Upper lobe of left lung (tissue), 6 donors: Measurements from ENCODE around the gene LBR. TPM values are rescaled to one million over a fixed set of nuclear protein-coding genes. Genes with fewer than 3 reads are reported as not detected.

Experiments
- ATAC-seq, 2 donors: fragments of 200-7000 bp; cut with Tn5 transposase; one replicate each; pipeline ENCODE4 v1.9.1; 2022; ENCODE audit warnings: mild to moderate bottlenecking in 2 of 2, moderate library complexity in 2 of 2; ENCODE audit not compliant: low FRiP score in 2 of 2
- DNase-seq, 2 donors: peaks; one replicate each; pipeline ENCODE4 v3.0.0-alpha.2; 2019 to 2020
- H3K27ac ChIP-seq, 4 donors: fragments of 200-600 bp; sonication (generic); one replicate each; pipeline ENCODE4 v1.5.1; 2016 to 2019
- H3K27me3 ChIP-seq, 4 donors: fragments of 200-600 bp; sonication (generic); one replicate each; pipeline ENCODE4 v1.5.1; 2017 to 2019
- H3K36me3 ChIP-seq, 4 donors: fragments of 200-600 bp; sonication (generic); one replicate each; pipeline ENCODE4 v1.5.1; 2016 to 2019
- H3K4me1 ChIP-seq, 4 donors: fragments of 200-600 bp; sonication (generic); one replicate each; pipeline ENCODE4 v1.5.1; 2018 to 2019
- H3K4me3 ChIP-seq, 4 donors: fragments of 200-600 bp; sonication (generic); one replicate each; pipeline ENCODE4 v1.5.1; 2017 to 2019; ENCODE audit warnings: mild to moderate bottlenecking in 2 of 4, moderate library complexity in 1 of 4
- H3K9me3 ChIP-seq, 4 donors: fragments of 200-600 bp; sonication (generic); one replicate each; pipeline ENCODE4 v1.5.1; 2018 to 2019
- CTCF ChIP-seq, 6 experiments: fragments of 450-650 bp in 4 of 6; fragments of 200-600 bp in 2 of 6; sonication (generic) in 2 of 6; IDR thresholded peaks; one replicate each; pipeline ENCODE4 v1.5.1; 2016 to 2019; ENCODE audit warnings: antibody characterized with exemption in 6 of 6
- EP300 ChIP-seq, 4 donors: sonication (generic); formaldehyde crosslinking; IDR thresholded peaks; one replicate each; pipeline ENCODE4 v1.5.1; 2017; ENCODE audit warnings: antibody characterized with exemption in 4 of 4, control low read depth in 2 of 4
- POLR2A ChIP-seq, 4 donors: fragments of 450-650 bp; IDR thresholded peaks; one replicate each; pipeline ENCODE4 v1.5.1; 2016 to 2017; ENCODE audit warnings: antibody characterized with exemption in 4 of 4, mild to moderate bottlenecking in 2 of 4
- POLR2AphosphoS5 ChIP-seq, 2 donors: sonication (generic); formaldehyde crosslinking; IDR thresholded peaks; one replicate each; pipeline ENCODE4 v1.5.1; 2017; ENCODE audit warnings: antibody characterized with exemption in 2 of 2
- WGBS, 2 donors: methylation state at CpG; one replicate each; pipeline ENCODE4 v1.1.5; 2017 to 2018; 5-methylcytosine and 5-hydroxymethylcytosine counted together
- total RNA-seq, 6 donors: library from RNA; depleted of rRNA in 4 of 6; stranded (reverse); fragments of >200 nt in 4 of 6; gene quantifications; one replicate each; pipeline versions ENCODE4 v1.1.0 to v1.2.1, GENCODE V29; 2016 to 2021
- donor health status: DM: no; HTN: no; CAD: no; lungs with moderate emphysema.
- donor health status: DM: no; HTN: yes; CAD: no; lungs with severe emphysema.

Gene LBR
- total RNA-seq, 6 donors from 2014 or later, result 32.8 to 50.3 (median 40.1) TPM

GRCh38 chr1:225413708-225414375, 14.0 kb downstream of the LBR start:
- DNase-seq, result no peak
- no peak for ATAC-seq
- Histone ChIP-seq H3K4me1 (peaks cover 0 to 5% (median 2%) of the 10 kb centered on the region in 4 donors), H3K4me3 (no peak overlapping the region), H3K9me3 (no peaks in the 10 kb centered on the region), H3K36me3 (peaks cover 11 to 91% (median 54%) of the 10 kb centered on the region in 4 donors), H3K27me3 (no peaks in the 10 kb centered on the region), H3K27ac (no peak overlapping the region)
- WGBS, 2 donors, result 80 to 81% methylated on average over 5 of the region's 5 CpGs
- no peak for TF ChIP-seq CTCF (IDR thresholded peaks at IDR 0.05)

GRCh38 chr1:225412803-225413351, 15.0 kb downstream of the LBR start:
- Histone ChIP-seq H3K4me1 (peaks cover 0 to 5% (median 2%) of the 10 kb centered on the region in 4 donors), H3K9me3 (no peaks in the 10 kb centered on the region), H3K27me3 (no peaks in the 10 kb centered on the region), H3K4me3 (no peak overlapping the region), H3K27ac (no peak overlapping the region), H3K36me3 (peaks cover 6 to 87% (median 49%) of the 10 kb centered on the region in 4 donors)
- WGBS, 2 donors, result 61 to 75% methylated on average over 10 of the region's 10 CpGs
- ATAC-seq (no peak), DNase-seq (no peak)
- TF ChIP-seq EP300 (IDR thresholded peaks at IDR 0.05) (no peak), POLR2AphosphoS5 (IDR thresholded peaks at IDR 0.05) (no peak), CTCF (IDR thresholded peaks at IDR 0.05) (no peak), POLR2A (IDR thresholded peaks at IDR 0.05) (no peak)

- Histone ChIP-seq H3K9me3 (no peaks in the 10 kb centered on the region), H3K4me3 (no peak overlapping the region), H3K4me1 (peaks cover 0 to 5% (median 2%) of the 10 kb centered on the region in 4 donors), H3K27me3 (no peaks in the 10 kb centered on the region), H3K36me3 (peaks cover 6 to 85% (median 44%) of the 10 kb centered on the region in 4 donors), H3K27ac (no peak overlapping the region)
- DNase-seq, result no peak
- no peak for ATAC-seq
- TF ChIP-seq CTCF (IDR thresholded peaks at IDR 0.05) (no peak), POLR2AphosphoS5 (IDR thresholded peaks at IDR 0.05) (no peak), EP300 (IDR thresholded peaks at IDR 0.05) (no peak), POLR2A (IDR thresholded peaks at IDR 0.05) (no peak)
- 90% methylated on average over 10 of the region's 10 CpGs for WGBS, 2 donors
Measured at GRCh38 chr1:225412321-225412720, 15.5 kb downstream of the LBR start.

GRCh38 chr1:225410036-225410435, 17.8 kb downstream of the LBR start:
- H3K9me3 ChIP-seq, result no peaks in the 10 kb centered on the region
- no peak overlapping the region for H3K27ac ChIP-seq
- H3K4me3 ChIP-seq, result no peak overlapping the region
- TF ChIP-seq POLR2A (IDR thresholded peaks at IDR 0.05) (no peak), CTCF (IDR thresholded peaks at IDR 0.05) (no peak), EP300 (IDR thresholded peaks at IDR 0.05) (no peak), POLR2AphosphoS5 (IDR thresholded peaks at IDR 0.05) (no peak)
- DNase-seq (no peak), ATAC-seq (no peak)
- 88 to 92% methylated on average over 5 to 6 of the region's 6 CpGs for WGBS, 2 donors
- no peaks in the 10 kb centered on the region for H3K27me3 ChIP-seq
- peaks cover 9 to 84% (median 50%) of the 10 kb centered on the region in 4 donors for H3K36me3 ChIP-seq
- peaks cover 0 to 5% (median 2%) of the 10 kb centered on the region in 4 donors for H3K4me1 ChIP-seq

GRCh38 chr1:225409051-225409450, 18.8 kb downstream of the LBR start:
- H3K4me1 ChIP-seq, result peaks cover 0 to 4% (median 2%) of the 10 kb centered on the region in 4 donors
- DNase-seq (no peak), ATAC-seq (no peak)
- H3K36me3 ChIP-seq, result peaks cover 9 to 84% (median 42%) of the 10 kb centered on the region in 4 donors
- H3K4me3 ChIP-seq, result no peak overlapping the region
- 90 to 91% methylated on average over 8 of the region's 8 CpGs for WGBS, 2 donors
- no peak overlapping the region for H3K27ac ChIP-seq
- no peaks in the 10 kb centered on the region for H3K27me3 ChIP-seq
- H3K9me3 ChIP-seq, result no peaks in the 10 kb centered on the region
- TF ChIP-seq EP300 (IDR thresholded peaks at IDR 0.05) (no peak), CTCF (IDR thresholded peaks at IDR 0.05) (no peak), POLR2AphosphoS5 (IDR thresholded peaks at IDR 0.05) (no peak), POLR2A (IDR thresholded peaks at IDR 0.05) (no peak)
